VCaP (cell line): ENCODE measurements around the gene AJM1.
"Not testable (repeated sequence)": the region's sequence is repeated elsewhere in the genome, so short reads cannot be mapped to it uniquely, and the experiment has no call there.

Source experiments
- H3K27ac ChIP-seq: fragments of 450-650 bp; 2 replicates; pipeline ENCODE4 v1.5.1; 2017
- CTCF ChIP-seq: fragments of 450-650 bp; conservative IDR thresholded peaks from 2 replicates; pipeline ENCODE4 v1.5.1; 2017; ENCODE audit warnings: mild to moderate bottlenecking, moderate library complexity

AJM1 gene

GRCh38 chr9:136831002-136831719 is 11.1 kb upstream of the AJM1 start:
- H3K27ac ChIP-seq: no peak overlapping the region
- no peak for TF ChIP-seq CTCF

GRCh38 chr9:136831720-136832104 is 10.6 kb upstream of the AJM1 start:
- no peak for TF ChIP-seq CTCF
- no peak overlapping the region for H3K27ac ChIP-seq

GRCh38 chr9:136832581-136832980 is 9.7 kb upstream of the AJM1 start:
- no peak overlapping the region for H3K27ac ChIP-seq
- no peak for TF ChIP-seq CTCF

GRCh38 chr9:136833381-136834048 is 8.8 kb upstream of the AJM1 start:
- 0 out of 2 replicates have a peak overlapping the region, but pooled peaks have one; percentile 10 for H3K27ac ChIP-seq

- no peak overlapping the region for H3K27ac ChIP-seq
- no peak for TF ChIP-seq CTCF
Observed at GRCh38 chr9:136835162-136835931, 6.9 kb upstream of the AJM1 start.

- TF ChIP-seq CTCF: no peak
- 0 out of 2 replicates have a peak overlapping the region, but pooled peaks have one; percentile 7 for H3K27ac ChIP-seq
Observed at GRCh38 chr9:136835932-136836904, 6.1 kb upstream of the AJM1 start.

GRCh38 chr9:136837146-136837855 is 5.0 kb upstream of the AJM1 start:
- no peak for TF ChIP-seq CTCF
- no peak overlapping the region for H3K27ac ChIP-seq

GRCh38 chr9:136837856-136838277 is 4.4 kb upstream of the AJM1 start:
- not testable (repeated sequence) for H3K27ac ChIP-seq
